ENCODE measurements around the gene DLG2.

The DLG2 gene

GRCh38 chr11:84164728-84165127 lies 1462.4 kb downstream of the DLG2 start:
- H3K27me3 ChIP-seq (replicated peaks; ENCODE audit: insufficient read depth, low read length): no peaks in the 10 kb centered on the region
- H3K4me3 ChIP-seq (ENCODE audit: low read length): no peak overlapping the region
- H2AFZ ChIP-seq (ENCODE audit: low read length): no peak overlapping the region
- DNase-seq: no peak
- H3F3A ChIP-seq (ENCODE audit: insufficient read depth, low read length): no peaks in the 10 kb centered on the region
- TF ChIP-seq EZH2phosphoT487 (IDR thresholded peaks at IDR 0.05; ENCODE audit: low read length) (no peak), EZH2 (optimal IDR thresholded peaks at IDR 0.05; ENCODE audit: low read depth, low read length) (no peak)
- TF ChIP-seq, protein P1, sequence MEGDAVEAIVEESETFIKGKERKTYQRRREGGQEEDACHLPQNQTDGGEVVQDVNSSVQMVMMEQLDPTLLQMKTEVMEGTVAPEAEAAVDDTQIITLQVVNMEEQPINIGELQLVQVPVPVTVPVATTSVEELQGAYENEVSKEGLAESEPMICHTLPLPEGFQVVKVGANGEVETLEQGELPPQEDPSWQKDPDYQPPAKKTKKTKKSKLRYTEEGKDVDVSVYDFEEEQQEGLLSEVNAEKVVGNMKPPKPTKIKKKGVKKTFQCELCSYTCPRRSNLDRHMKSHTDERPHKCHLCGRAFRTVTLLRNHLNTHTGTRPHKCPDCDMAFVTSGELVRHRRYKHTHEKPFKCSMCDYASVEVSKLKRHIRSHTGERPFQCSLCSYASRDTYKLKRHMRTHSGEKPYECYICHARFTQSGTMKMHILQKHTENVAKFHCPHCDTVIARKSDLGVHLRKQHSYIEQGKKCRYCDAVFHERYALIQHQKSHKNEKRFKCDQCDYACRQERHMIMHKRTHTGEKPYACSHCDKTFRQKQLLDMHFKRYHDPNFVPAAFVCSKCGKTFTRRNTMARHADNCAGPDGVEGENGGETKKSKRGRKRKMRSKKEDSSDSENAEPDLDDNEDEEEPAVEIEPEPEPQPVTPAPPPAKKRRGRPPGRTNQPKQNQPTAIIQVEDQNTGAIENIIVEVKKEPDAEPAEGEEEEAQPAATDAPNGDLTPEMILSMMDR (IDR thresholded peaks at IDR 0.05; ENCODE audit: low read length): no peak
- H3K9ac ChIP-seq (ENCODE audit: low read length): no peak overlapping the region
- no peaks in the 10 kb centered on the region for H3K36me3 ChIP-seq (replicated peaks; ENCODE audit: insufficient read depth, low read length)
- H3K9me2 ChIP-seq (replicated peaks; ENCODE audit: insufficient read depth, low read length): no peaks in the 10 kb centered on the region
- H3K9me3 ChIP-seq (replicated peaks; ENCODE audit: insufficient read depth, low read length): no peaks in the 10 kb centered on the region
- no peak overlapping the region for H3K27ac ChIP-seq (ENCODE audit: low read length)
- H3K4me1 ChIP-seq (ENCODE audit: low read length): no peaks in the 10 kb centered on the region
- no peak overlapping the region for H3K4me2 ChIP-seq (ENCODE audit: low read depth, low read length)
- H4K20me1 ChIP-seq (ENCODE audit: insufficient read depth, low read length): no peaks in the 10 kb centered on the region
- H3K79me2 ChIP-seq (ENCODE audit: low read length): no peaks in the 10 kb centered on the region

GRCh38 chr11:84163116-84163515 lies 1464.0 kb downstream of the DLG2 start:
- TF ChIP-seq, protein P1 (IDR thresholded peaks at IDR 0.05; ENCODE audit: low read length): no peak
- TF ChIP-seq EZH2phosphoT487 (IDR thresholded peaks at IDR 0.05; ENCODE audit: low read length): no peak
- TF ChIP-seq EZH2 (optimal IDR thresholded peaks at IDR 0.05; ENCODE audit: low read depth, low read length): no peak
- H2AFZ ChIP-seq (ENCODE audit: low read length): no peak overlapping the region
- no peaks in the 10 kb centered on the region for H3F3A ChIP-seq (ENCODE audit: insufficient read depth, low read length)
- H3K79me2 ChIP-seq (ENCODE audit: low read length): no peaks in the 10 kb centered on the region
- no peak overlapping the region for H3K4me2 ChIP-seq (ENCODE audit: low read depth, low read length)
- H4K20me1 ChIP-seq (ENCODE audit: insufficient read depth, low read length): no peaks in the 10 kb centered on the region
- H3K4me3 ChIP-seq (ENCODE audit: low read length): no peak overlapping the region
- no peak overlapping the region for H3K27ac ChIP-seq (ENCODE audit: low read length)
- H3K9me2 ChIP-seq (replicated peaks; ENCODE audit: insufficient read depth, low read length): no peaks in the 10 kb centered on the region
- H3K27me3 ChIP-seq (replicated peaks; ENCODE audit: insufficient read depth, low read length): no peaks in the 10 kb centered on the region
- no peaks in the 10 kb centered on the region for H3K4me1 ChIP-seq (ENCODE audit: low read length)
- no peaks in the 10 kb centered on the region for H3K9me3 ChIP-seq (replicated peaks; ENCODE audit: insufficient read depth, low read length)
- DNase-seq: no peak
- no peaks in the 10 kb centered on the region for H3K36me3 ChIP-seq (replicated peaks; ENCODE audit: insufficient read depth, low read length)
- no peak overlapping the region for H3K9ac ChIP-seq (ENCODE audit: low read length)

GRCh38 chr11:84157639-84158038 lies 1469.5 kb downstream of the DLG2 start:
- H4K20me1 ChIP-seq (ENCODE audit: insufficient read depth, low read length): no peaks in the 10 kb centered on the region
- H3K4me1 ChIP-seq (ENCODE audit: low read length): no peaks in the 10 kb centered on the region
- no peak for DNase-seq
- H3K27ac ChIP-seq (ENCODE audit: low read length): no peak overlapping the region
- no peaks in the 10 kb centered on the region for H3K9me3 ChIP-seq (replicated peaks; ENCODE audit: insufficient read depth, low read length)
- H3K4me3 ChIP-seq (ENCODE audit: low read length): no peak overlapping the region
- no peaks in the 10 kb centered on the region for H3F3A ChIP-seq (ENCODE audit: insufficient read depth, low read length)
- no peak overlapping the region for H3K9ac ChIP-seq (ENCODE audit: low read length)
- no peaks in the 10 kb centered on the region for H3K27me3 ChIP-seq (replicated peaks; ENCODE audit: insufficient read depth, low read length)
- no peak overlapping the region for H3K4me2 ChIP-seq (ENCODE audit: low read depth, low read length)
- no peak overlapping the region for H2AFZ ChIP-seq (ENCODE audit: low read length)
- no peaks in the 10 kb centered on the region for H3K79me2 ChIP-seq (ENCODE audit: low read length)
- TF ChIP-seq EZH2phosphoT487 (IDR thresholded peaks at IDR 0.05; ENCODE audit: low read length) (no peak), EZH2 (optimal IDR thresholded peaks at IDR 0.05; ENCODE audit: low read depth, low read length) (no peak)
- TF ChIP-seq, protein P1 (IDR thresholded peaks at IDR 0.05; ENCODE audit: low read length): no peak
- no peaks in the 10 kb centered on the region for H3K9me2 ChIP-seq (replicated peaks; ENCODE audit: insufficient read depth, low read length)
- no peaks in the 10 kb centered on the region for H3K36me3 ChIP-seq (replicated peaks; ENCODE audit: insufficient read depth, low read length)

Data from MM.1S (cell line).